K562 (cell line): ENCODE results near the gene MANEAL. TPM values are rescaled to one million over a fixed set of nuclear protein-coding genes. Genes with fewer than 3 reads are reported as not detected.

Experiments used
- CREB5 ChIP-seq: fragments of 250-450 bp; sonication (Bioruptor Pico); IDR thresholded peaks from 2 replicates; pipeline ENCODE4 v1.5.0; 2020; ENCODE audit warnings: mild to moderate bottlenecking
- E4F1 ChIP-seq: fragments of 250-450 bp; sonication (Bioruptor Pico); IDR thresholded peaks from 2 replicates; pipeline ENCODE4 v1.5.0; 2021; ENCODE audit warnings: mild to moderate bottlenecking, borderline replicate concordance
- GABPA ChIP-seq: fragments of 200-800 bp; sonication (Bioruptor generic); conservative IDR thresholded peaks from 2 replicates; pipeline ENCODE4 v1.6.1; 2016; ENCODE audit warnings: low read depth, missing genetic modification characterization, missing compliant biosample characterization
- JUND ChIP-seq, 2 experiments: IDR thresholded peaks; 2 replicates in 1 of 2; 3 replicates in 1 of 2; pipeline ENCODE4 v1.6.1; 2011; ENCODE audit warnings: borderline replicate concordance in 2 of 2, low read depth in 2 of 2, low read length in 2 of 2, improper control_type of control experiment in 1 of 2, missing biosample characterization in 1 of 2, missing genetic modification characterization in 1 of 2, missing genetic modification reagents in 1 of 2
- KDM2B ChIP-seq: fragments of 250-450 bp; sonication (Bioruptor Pico); IDR thresholded peaks from 2 replicates; pipeline ENCODE4 v1.8.0; 2021; ENCODE audit warnings: mild to moderate bottlenecking, moderate library complexity
- PHF21A ChIP-seq: fragments of 450-650 bp; IDR thresholded peaks from 2 replicates; pipeline ENCODE4 v1.6.1; 2017; ENCODE audit warnings: low read depth, borderline replicate concordance
- THAP12 ChIP-seq: fragments of 250-450 bp; sonication (Bioruptor Pico); IDR thresholded peaks from 2 replicates; pipeline ENCODE4 v1.9.0; 2021; ENCODE audit warnings: mild to moderate bottlenecking, inconsistent platforms
- XRCC3 ChIP-seq: fragments of 450-650 bp; IDR thresholded peaks from 2 replicates; pipeline ENCODE4 v1.6.1; 2017; ENCODE audit warnings: mild to moderate bottlenecking, moderate library complexity
- ZFP36 ChIP-seq: fragments of 150-350 bp; IDR thresholded peaks from 2 replicates; pipeline ENCODE4 v1.6.1; 2018; ENCODE audit warnings: low read length, low read depth; ENCODE audit not compliant: partially characterized antibody
- ZNF316 ChIP-seq: fragments of 450-650 bp; IDR thresholded peaks from 2 replicates; pipeline ENCODE4 v1.6.1; 2016
- ZNF436 ChIP-seq: fragments of 250-450, 450-650 bp; sonication (Bioruptor Pico); formaldehyde crosslinking; IDR thresholded peaks from 2 replicates; pipeline ENCODE4 v1.7.0; 2020; ENCODE audit warnings: mild to moderate bottlenecking
- ZNF586 ChIP-seq: fragments of 450-650 bp; formaldehyde crosslinking; conservative IDR thresholded peaks from 2 replicates; pipeline ENCODE4 v1.4.0; 2020; ENCODE audit warnings: mild to moderate bottlenecking, moderate library complexity
- ZNF740 ChIP-seq, 3 experiments: fragments of 200-800 bp in 1 of 3; sonication (Bioruptor generic) in 1 of 3; sonication (generic) in 1 of 3; formaldehyde crosslinking in 1 of 3; IDR thresholded peaks; 2 replicates each; pipeline versions ENCODE4 v1.6.1 to v1.8.0; 2016 to 2022; ENCODE audit warnings: mild to moderate bottlenecking in 2 of 3, missing compliant biosample characterization in 2 of 3, missing genetic modification characterization in 2 of 3, missing genetic modification reagents in 1 of 3
- polyA plus RNA-seq, 8 experiments: library from polyadenylated mRNA; depleted of rRNA in 4 of 8; stranded (reverse) in 5 of 8; unstranded in 3 of 8; fragments of >200 nt; fragmentation: Nextera tagmentation in 2 of 8; fragmentation: Illumina TruSeq in 1 of 8; extraction: Ambion mirVana in 2 of 8; extraction: Trizol in 1 of 8; gene quantifications; 2 replicates each; pipeline versions ENCODE4 v1.2.1 to v1.2.3, GENCODE V29; 2011 to 2014; ENCODE audit warnings: inconsistent platforms in 1 of 8, missing spikeins in 1 of 8
- total RNA-seq, 7 experiments: library from RNA; depleted of rRNA in 6 of 7; stranded (reverse); fragments of >200 nt in 6 of 7; fragmentation: Illumina TruSeq in 2 of 7; extraction: Trizol in 2 of 7; gene quantifications; 2 replicates each; pipeline versions ENCODE4 v1.2.1 to v1.2.3, GENCODE V29; 2011 to 2021; ENCODE audit warnings: low replicate concordance in 1 of 7

Gene MANEAL
- total and polyA plus RNA-seq, 9 of the 15 experiments (the other 6 are each of a cell fraction or from before 2014, with no cell fraction given), result 0.37 to 3.2 (median 1.2) TPM

GRCh38 chr1:37811027-37811655, 17.5 kb downstream of the MANEAL start (continued):
- no peak for TF ChIP-seq ZNF740 (CRISPR knock-in tag; IDR thresholded peaks at IDR 0.05)
- TF ChIP-seq ZNF740 (tag; IDR thresholded peaks at IDR 0.05), result no peak
- TF ChIP-seq ZNF436, result no peak
- TF ChIP-seq ZFP36, result peak; percentile 11
- TF ChIP-seq CREB5 (CRISPR knock-in tag), result no peak
- no peak for TF ChIP-seq THAP12 (CRISPR knock-in tag)
- TF ChIP-seq PHF21A, result 0 out of 2 replicates have a peak, but pooled peaks have one; percentile 16
- TF ChIP-seq E4F1 (CRISPR knock-in tag), result no peak
- TF ChIP-seq ZNF586, result no peak
- peak; percentile 32; the same call in 1 of the 2 replicates for TF ChIP-seq GABPA
- TF ChIP-seq KDM2B (CRISPR knock-in tag), result no peak
- TF ChIP-seq XRCC3, result no peak
- TF ChIP-seq JUND (IDR thresholded peaks at IDR 0.05; ENCODE audit: borderline replicate concordance, low read depth, low read length), result peak; percentile 66
- TF ChIP-seq JUND (tag; IDR thresholded peaks at IDR 0.05; ENCODE audit: borderline replicate concordance, low read depth, low read length), result no peak; the same call in 2 of the 3 replicates
- peak; percentile 95 for TF ChIP-seq ZNF316
